Bronchial epithelial cell (primary cell): ENCODE results near the gene OLIG1. TPM values are rescaled to one million over a fixed set of nuclear protein-coding genes. Genes with fewer than 3 reads are reported as not detected.

Experiments
- DNase-seq: peaks from one replicate; pipeline ENCODE4 v3.0.0-alpha.2; 2010; ENCODE audit warnings: low read depth
- FAIRE-seq: peaks from 2 replicates; lab custom pipeline; 2011; peaks lifted over from hg19 to GRCh38; lab: Jason Lieb, UNC
- H3K27me3 ChIP-seq: 2 replicates; pipeline ENCODE4 v1.5.1; 2011; ENCODE audit warnings: low read length; ENCODE audit not compliant: control insufficient read depth, insufficient read depth
- H3K36me3 ChIP-seq: 2 replicates; pipeline ENCODE4 v1.5.1; 2011; ENCODE audit warnings: low read length; ENCODE audit not compliant: control insufficient read depth, insufficient read depth
- H3K4me3 ChIP-seq: 2 replicates; pipeline ENCODE4 v1.5.1; 2011; ENCODE audit warnings: mild to moderate bottlenecking, low read depth, low read length, control low read depth
- total RNA-seq: library from RNA; depleted of rRNA; stranded (reverse); fragments of >200 nt; gene quantifications from 2 replicates; pipeline ENCODE4 v1.2.1, GENCODE V29; 2014
- TF ChIP-seq, protein P1 (sequence below): IDR thresholded peaks from 2 replicates; pipeline ENCODE4 v1.5.1; 2011; ENCODE audit warnings: mild to moderate bottlenecking, moderate library complexity, low read length, control low read depth, inconsistent platforms; ENCODE audit not compliant: insufficient read depth, severe bottlenecking

The OLIG1 gene
- total RNA-seq, 1 donor from 2014 or later = not detected

DNA sequence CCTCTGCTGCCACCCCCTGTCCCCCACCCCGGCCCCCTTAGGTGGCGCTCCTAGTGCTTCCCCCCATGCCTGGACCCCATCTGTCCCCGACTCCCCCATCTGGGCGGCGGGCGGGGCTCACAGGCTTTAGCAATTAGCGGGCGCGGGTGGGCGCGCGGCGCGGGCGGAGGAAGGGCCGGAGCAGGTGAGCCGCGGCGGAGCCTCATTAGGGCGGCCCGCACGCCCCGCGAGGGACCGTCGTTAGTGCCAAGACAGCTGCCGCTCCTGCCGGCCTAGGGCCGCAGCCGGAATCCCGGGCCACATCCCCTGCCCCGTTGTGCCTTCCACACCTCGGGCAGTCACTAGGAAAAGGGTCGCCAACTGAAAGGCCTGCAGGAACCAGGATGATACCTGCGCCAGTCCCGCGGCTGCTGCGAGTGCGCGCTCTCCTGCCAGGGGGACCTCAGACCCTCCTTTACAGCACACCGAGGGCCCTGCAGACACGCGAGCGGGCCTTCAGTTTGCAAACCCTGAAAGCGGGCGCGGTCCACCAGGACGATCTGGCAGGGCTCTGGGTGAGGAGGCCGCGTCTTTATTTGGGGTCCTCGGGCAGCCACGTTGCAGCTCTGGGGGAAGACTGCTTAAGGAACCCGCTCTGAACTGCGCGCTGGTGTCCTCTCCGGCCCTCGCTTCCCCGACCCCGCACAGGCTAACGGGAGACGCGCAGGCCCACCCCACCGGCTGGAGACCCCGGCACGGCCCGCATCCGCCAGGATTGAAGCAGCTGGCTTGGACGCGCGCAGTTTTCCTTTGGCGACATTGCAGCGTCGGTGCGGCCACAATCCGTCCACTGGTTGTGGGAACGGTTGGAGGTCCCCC lies 36.6 kb upstream of the OLIG1 start:
- no peak for DNase-seq
- no peak for FAIRE-seq
- H3K27me3 ChIP-seq = peaks cover 59% of the 10 kb centered on the region
- no peak overlapping the region for H3K4me3 ChIP-seq
- TF ChIP-seq, protein P1, sequence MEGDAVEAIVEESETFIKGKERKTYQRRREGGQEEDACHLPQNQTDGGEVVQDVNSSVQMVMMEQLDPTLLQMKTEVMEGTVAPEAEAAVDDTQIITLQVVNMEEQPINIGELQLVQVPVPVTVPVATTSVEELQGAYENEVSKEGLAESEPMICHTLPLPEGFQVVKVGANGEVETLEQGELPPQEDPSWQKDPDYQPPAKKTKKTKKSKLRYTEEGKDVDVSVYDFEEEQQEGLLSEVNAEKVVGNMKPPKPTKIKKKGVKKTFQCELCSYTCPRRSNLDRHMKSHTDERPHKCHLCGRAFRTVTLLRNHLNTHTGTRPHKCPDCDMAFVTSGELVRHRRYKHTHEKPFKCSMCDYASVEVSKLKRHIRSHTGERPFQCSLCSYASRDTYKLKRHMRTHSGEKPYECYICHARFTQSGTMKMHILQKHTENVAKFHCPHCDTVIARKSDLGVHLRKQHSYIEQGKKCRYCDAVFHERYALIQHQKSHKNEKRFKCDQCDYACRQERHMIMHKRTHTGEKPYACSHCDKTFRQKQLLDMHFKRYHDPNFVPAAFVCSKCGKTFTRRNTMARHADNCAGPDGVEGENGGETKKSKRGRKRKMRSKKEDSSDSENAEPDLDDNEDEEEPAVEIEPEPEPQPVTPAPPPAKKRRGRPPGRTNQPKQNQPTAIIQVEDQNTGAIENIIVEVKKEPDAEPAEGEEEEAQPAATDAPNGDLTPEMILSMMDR = no peak
- H3K36me3 ChIP-seq = no peaks in the 10 kb centered on the region

DNA sequence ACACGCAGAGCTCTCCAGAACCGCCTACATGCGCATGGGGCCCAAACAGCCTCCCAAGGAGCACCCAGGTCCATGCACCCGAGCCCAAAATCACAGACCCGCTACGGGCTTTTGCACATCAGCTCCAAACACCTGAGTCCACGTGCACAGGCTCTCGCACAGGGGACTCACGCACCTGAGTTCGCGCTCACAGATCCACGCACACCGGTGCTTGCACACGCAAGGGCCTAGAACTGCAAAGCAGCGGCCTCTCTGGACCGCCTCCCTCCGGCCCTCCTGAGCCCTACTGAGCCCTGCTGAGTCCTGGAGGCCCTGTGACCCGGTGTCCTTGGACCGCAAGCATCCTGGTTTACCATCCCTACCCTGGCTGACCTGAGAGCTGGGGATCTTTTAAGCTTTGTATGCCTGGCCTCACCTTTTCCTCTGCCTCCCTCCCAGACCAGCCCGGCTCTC lies 36.0 kb upstream of the OLIG1 start:
- no peak overlapping the region for H3K4me3 ChIP-seq
- no peak for FAIRE-seq
- H3K27me3 ChIP-seq = peaks cover 54% of the 10 kb centered on the region
- TF ChIP-seq, protein P1 = no peak
- no peak for DNase-seq
- H3K36me3 ChIP-seq = no peaks in the 10 kb centered on the region

DNA sequence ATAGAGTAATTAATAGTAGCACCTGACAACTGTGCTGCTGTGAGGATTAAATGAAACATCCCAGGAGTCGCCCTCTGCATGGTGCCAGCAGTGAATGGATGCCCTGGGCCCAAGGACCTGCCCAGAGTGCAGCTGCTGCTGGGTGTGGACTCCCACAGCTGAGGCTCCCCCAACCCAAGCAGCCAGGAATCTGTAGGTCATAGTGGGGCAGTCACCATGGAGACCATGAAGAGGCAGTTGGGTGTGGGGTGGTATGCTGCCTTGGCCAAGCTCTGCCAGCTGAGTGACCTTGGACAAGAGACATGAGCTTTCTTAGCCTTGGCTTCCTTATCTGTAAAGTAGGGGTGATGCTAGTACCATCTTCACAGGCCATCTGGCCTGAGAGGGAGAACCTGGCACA lies 34.8 kb upstream of the OLIG1 start:
- Histone ChIP-seq H3K36me3 (no peaks in the 10 kb centered on the region), H3K27me3 (peaks cover 44% of the 10 kb centered on the region), H3K4me3 (no peak overlapping the region)
- FAIRE-seq (no peak), DNase-seq (no peak)
- TF ChIP-seq, protein P1 = no peak

DNA sequence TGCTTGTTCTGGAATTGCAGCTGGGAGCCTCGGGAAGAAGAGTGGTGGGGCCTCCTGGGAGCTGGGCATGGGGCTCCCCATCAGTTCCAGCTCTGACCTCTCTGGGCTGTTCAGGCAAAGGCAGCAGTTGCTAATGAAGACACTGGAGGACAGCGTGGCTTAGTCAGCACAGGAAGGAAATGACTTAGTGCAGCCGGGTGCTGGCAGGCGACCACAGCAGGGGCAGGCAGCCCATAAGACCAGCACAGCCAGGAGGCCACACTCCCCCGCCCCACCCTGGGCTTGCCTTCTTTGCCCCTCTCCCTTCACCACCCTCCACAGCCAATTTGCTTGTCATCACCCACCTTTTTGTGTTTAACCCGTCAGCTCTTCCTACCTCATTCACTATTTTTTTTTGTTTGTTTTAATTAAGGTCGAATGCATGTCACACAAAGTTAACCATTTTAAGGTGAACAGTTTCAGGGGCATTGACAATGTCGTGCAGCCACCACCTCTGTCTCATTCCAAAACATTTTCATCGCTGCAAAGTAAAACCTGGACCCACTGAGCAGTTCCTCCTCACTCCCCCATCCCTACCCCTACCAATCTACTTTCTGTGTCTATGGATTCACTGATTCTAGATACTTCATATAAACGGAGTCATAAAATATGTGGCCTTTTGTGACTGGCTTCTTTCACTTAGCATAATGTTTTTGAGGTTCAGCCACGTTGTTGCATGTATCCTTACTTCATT lies 33.3 kb upstream of the OLIG1 start:
- FAIRE-seq = no peak
- H3K27me3 ChIP-seq = peaks cover 31% of the 10 kb centered on the region
- TF ChIP-seq, protein P1 = no peak

DNA sequence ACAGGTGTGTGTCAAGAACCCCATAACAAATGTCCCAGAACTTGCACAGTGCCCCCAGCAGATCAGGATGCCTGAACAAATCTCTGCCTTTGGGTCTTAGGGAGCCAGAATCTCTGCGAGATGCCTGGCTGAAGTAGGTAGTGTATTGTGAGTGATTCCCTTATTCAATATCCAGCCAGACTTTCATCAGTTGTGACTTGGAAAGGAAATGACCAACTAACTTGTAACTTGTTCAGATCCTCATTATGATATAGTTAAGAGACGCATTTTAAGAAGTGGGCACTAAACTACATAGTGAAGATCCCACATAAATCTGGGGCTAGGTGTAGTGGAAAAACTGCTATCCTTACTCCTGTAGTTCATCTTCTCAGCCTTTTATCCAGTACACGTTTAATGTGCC lies 32.4 kb upstream of the OLIG1 start:
- DNase-seq = no peak
- FAIRE-seq = no peak
- H3K27me3 ChIP-seq = peaks cover 24% of the 10 kb centered on the region
- H3K36me3 ChIP-seq = no peaks in the 10 kb centered on the region
- no peak overlapping the region for H3K4me3 ChIP-seq
- TF ChIP-seq, protein P1 = no peak

More for the DNA sequence above, 33.3 kb upstream of the OLIG1 start:
- DNase-seq = peak; percentile 44
- Histone ChIP-seq H3K4me3 (no peak overlapping the region), H3K36me3 (no peaks in the 10 kb centered on the region)
